ENCODE data around the gene AGAP2. TPM values are rescaled to one million over a fixed set of nuclear protein-coding genes. Genes with fewer than 3 reads are reported as not detected.
A peak's percentile ranks its signal among the peaks of the same experiment; 100 is the strongest.

AGAP2 gene
- total RNA-seq, 4 donors from 2014 or later, result 0.45 to 1.4 (median 1.3) TPM

DNA sequence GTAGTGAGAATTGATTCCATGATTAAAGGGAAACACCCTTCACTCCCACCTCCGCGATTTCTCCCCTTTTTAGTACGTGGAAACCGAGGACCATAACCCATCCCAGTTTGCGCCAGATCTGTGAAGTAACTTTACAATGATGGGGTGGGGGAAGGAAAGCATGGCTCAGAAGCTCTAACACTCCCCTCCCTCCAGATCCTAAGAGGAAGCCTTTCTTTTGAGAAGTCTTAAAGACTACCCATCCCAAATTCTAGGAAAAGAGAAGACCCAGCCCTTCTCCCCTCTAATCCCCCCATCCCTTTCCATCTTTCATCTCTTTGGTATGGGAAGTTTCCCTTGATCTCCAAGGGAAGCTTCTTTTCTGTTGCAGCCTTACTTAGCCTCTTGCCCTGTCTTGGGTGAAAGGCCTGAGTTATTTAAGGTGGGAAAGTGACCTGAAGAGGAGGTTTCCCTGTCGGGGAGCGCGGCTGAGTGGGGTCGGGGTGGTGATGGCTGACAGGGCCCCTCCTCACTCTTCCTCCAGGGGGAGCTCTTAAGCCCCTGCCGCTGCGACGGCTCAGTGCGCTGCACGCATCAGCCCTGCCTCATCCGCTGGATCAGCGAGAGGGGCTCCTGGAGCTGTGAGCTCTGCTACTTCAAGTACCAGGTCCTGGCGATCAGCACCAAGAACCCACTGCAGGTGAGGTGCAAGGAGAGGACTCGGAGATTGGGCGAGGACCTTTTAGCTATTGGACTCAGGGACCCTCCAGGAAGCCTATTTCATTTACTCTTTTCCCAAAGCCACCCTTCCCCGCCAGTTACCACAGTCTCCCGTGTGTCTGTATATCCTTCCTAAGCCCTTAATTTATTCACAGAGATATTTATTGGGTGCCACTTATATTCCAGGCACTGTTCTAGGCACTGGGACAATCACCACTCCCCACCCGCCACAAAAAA lies 18.1 kb upstream of the AGAP2 start:
- H3K9me3 ChIP-seq, result no peaks in the 10 kb centered on the region
- peaks cover 16% of the 10 kb centered on the region for H3K36me3 ChIP-seq
- peak overlapping the region; percentile 85 for H3K4me3 ChIP-seq
- WGBS, result 59% methylated on average over 19 of the region's 22 CpGs
- DNase-seq (ENCODE audit: low spot score in 2 of 2), result no peak
- no peaks in the 10 kb centered on the region for H3K27me3 ChIP-seq
- no peak overlapping the region for H3K27ac ChIP-seq
- TF ChIP-seq, protein P1, sequence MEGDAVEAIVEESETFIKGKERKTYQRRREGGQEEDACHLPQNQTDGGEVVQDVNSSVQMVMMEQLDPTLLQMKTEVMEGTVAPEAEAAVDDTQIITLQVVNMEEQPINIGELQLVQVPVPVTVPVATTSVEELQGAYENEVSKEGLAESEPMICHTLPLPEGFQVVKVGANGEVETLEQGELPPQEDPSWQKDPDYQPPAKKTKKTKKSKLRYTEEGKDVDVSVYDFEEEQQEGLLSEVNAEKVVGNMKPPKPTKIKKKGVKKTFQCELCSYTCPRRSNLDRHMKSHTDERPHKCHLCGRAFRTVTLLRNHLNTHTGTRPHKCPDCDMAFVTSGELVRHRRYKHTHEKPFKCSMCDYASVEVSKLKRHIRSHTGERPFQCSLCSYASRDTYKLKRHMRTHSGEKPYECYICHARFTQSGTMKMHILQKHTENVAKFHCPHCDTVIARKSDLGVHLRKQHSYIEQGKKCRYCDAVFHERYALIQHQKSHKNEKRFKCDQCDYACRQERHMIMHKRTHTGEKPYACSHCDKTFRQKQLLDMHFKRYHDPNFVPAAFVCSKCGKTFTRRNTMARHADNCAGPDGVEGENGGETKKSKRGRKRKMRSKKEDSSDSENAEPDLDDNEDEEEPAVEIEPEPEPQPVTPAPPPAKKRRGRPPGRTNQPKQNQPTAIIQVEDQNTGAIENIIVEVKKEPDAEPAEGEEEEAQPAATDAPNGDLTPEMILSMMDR (IDR thresholded peaks at IDR 0.05), result peak in 1 of 2 donors; percentile 55
- TF ChIP-seq EP300 (IDR thresholded peaks at IDR 0.05), result no peak
- peaks cover 41% of the 10 kb centered on the region for H3K4me1 ChIP-seq

DNA sequence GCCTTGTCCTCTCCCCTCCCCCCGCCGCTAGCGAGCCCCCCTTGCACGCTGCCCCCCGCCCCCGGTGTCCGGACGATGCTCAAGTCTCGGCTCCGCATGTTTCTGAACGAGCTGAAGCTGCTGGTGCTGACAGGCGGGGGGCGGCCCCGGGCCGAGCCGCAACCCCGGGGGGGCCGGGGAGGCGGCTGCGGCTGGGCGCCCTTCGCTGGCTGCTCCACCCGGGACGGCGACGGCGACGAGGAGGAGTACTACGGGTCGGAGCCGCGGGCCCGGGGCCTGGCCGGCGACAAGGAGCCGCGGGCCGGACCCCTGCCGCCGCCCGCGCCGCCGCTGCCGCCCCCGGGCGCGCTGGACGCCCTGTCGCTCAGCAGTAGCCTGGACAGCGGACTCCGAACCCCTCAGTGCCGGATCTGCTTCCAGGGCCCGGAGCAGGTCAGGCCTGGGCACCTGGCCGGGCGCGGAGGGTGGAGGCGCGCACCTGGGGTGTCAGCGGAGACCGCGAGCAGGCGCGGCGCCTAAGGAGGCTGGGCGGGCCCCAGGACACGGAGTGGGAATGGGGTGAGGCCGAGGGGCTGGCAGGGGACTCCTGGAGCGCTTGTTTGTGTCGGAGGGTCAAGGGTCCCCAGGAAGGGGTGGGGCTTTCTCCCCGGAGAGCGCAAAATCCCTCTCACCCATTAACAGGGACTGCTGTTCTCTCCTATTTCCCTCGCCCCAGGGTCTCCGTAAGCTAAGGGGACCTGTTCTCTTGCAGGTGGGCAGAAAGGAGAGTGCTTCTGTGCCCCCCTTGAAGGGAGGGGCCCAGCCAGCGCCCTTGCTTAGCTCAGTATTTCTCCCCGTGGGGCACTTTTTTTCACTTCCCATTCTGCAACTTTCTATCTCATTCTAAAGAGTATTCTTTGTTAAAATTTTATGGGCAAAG lies 17.2 kb upstream of the AGAP2 start:
- 10% methylated on average over 9 of the region's 76 CpGs for WGBS
- H3K27ac ChIP-seq, result peak overlapping the region; percentile 63
- H3K36me3 ChIP-seq, result peaks cover 16% of the 10 kb centered on the region
- peak in 1 of 2 donors; percentile 77 for DNase-seq (ENCODE audit: low spot score in 2 of 2)
- H3K4me1 ChIP-seq, result peaks cover 50% of the 10 kb centered on the region
- no peaks in the 10 kb centered on the region for H3K9me3 ChIP-seq
- H3K4me3 ChIP-seq, result peak overlapping the region; percentile 85
- no peaks in the 10 kb centered on the region for H3K27me3 ChIP-seq
- TF ChIP-seq POLR2AphosphoS5 (IDR thresholded peaks at IDR 0.05) (no peak), EP300 (IDR thresholded peaks at IDR 0.05) (no peak), POLR2A (IDR thresholded peaks at IDR 0.05) (no peak)
- TF ChIP-seq, protein P1 (IDR thresholded peaks at IDR 0.05), result no peak

DNA sequence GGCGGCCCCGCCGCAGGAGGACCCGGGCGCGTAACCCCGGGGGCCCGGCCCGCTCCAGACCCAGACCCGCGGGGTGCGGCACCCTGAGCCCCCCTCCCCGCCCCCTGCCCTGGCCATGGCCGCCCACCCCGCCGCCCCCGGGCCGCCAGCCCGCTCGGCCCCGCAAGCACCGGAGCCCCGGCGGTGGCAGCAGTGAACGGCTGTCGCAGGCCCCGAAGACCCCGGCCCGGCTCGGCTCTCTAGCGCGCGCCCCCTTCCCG lies 16.6 kb upstream of the AGAP2 start:
- no CpG with 5 or more reads among the region's 34 CpGs for WGBS
- peak overlapping the region; percentile 63 for H3K27ac ChIP-seq
- DNase-seq (ENCODE audit: low spot score in 2 of 2), result no peak
- no peaks in the 10 kb centered on the region for H3K9me3 ChIP-seq
- H3K36me3 ChIP-seq, result peaks cover 19% of the 10 kb centered on the region
- TF ChIP-seq POLR2AphosphoS5 (IDR thresholded peaks at IDR 0.05) (no peak), EP300 (IDR thresholded peaks at IDR 0.05) (no peak), POLR2A (IDR thresholded peaks at IDR 0.05) (no peak)
- TF ChIP-seq, protein P1 (IDR thresholded peaks at IDR 0.05), result no peak
- peak overlapping the region; percentile 85 for H3K4me3 ChIP-seq
- H3K27me3 ChIP-seq, result no peaks in the 10 kb centered on the region
- H3K4me1 ChIP-seq, result peaks cover 52% of the 10 kb centered on the region

DNA sequence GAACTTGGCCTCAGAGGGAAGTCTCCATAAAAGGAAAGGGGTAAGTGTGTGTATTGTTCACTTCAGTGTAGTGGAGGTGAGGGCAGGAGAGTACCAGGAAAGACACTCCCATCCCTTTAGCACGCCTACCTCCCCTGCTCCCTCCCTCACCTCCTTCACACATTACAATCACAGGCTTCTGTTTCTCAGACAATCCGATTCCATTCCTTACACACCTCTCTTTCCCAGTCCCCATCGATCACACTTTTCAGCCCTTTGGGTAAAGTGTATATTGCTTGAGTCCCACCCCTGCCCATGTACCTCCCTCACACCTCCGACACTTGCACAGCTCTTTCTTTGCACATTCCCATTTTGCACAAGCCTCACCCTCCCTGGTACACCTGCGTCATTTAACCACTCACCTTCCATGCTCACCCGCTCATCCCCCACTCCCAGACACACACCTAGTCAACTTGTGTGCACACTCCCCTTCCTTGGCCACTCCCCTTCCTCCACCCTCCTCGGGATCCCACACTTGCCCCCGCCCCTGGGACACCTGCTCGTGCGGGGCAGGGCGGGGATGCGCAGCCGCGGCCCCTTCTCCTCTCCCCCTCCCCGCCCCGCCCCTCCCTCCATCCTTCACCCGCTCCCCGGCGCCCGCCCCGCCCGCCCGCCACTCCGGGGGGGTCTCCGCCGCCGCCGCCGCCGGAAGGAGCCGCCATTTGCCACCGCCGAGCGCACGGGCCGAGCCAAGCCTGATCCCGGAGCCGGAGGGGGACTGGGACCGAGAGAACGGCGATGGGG lies 16.1 kb upstream of the AGAP2 start, which contains the start of gene MARCHF9:
Gene MARCHF9, plus strand, starts transcription at position 693 of the 783 bp plus-strand sequence. CDS start 426 bp downstream, outside the sequence.
- H3K27ac ChIP-seq, result peak within 1 kb of the TSS; percentile 63
- under 1% methylated on average over 14 of the region's 41 CpGs for WGBS
- peaks cover 19% of the 10 kb centered on the region for H3K36me3 ChIP-seq
- H3K4me1 ChIP-seq, result peaks cover 52% of the 10 kb centered on the region
- peak within 1 kb of the TSS; percentile 85 for H3K4me3 ChIP-seq
- H3K27me3 ChIP-seq, result no peaks in the 10 kb centered on the region
- no peaks in the 10 kb centered on the region for H3K9me3 ChIP-seq
- TF ChIP-seq, protein P1 (IDR thresholded peaks at IDR 0.05), result no peak
- TF ChIP-seq POLR2AphosphoS5 (IDR thresholded peaks at IDR 0.05) (no peak), EP300 (IDR thresholded peaks at IDR 0.05) (no peak), POLR2A (IDR thresholded peaks at IDR 0.05) (no peak)
- DNase-seq (ENCODE audit: low spot score in 2 of 2), result peak in 1 of 2 donors; percentile 87
